ENCODE measurements around the gene ZDHHC14. TPM values are rescaled to one million over a fixed set of nuclear protein-coding genes. Genes with fewer than 3 reads are reported as not detected.

The ZDHHC14 gene
- total RNA-seq, 1 donor from 2014 or later = 9.3 TPM

DNA sequence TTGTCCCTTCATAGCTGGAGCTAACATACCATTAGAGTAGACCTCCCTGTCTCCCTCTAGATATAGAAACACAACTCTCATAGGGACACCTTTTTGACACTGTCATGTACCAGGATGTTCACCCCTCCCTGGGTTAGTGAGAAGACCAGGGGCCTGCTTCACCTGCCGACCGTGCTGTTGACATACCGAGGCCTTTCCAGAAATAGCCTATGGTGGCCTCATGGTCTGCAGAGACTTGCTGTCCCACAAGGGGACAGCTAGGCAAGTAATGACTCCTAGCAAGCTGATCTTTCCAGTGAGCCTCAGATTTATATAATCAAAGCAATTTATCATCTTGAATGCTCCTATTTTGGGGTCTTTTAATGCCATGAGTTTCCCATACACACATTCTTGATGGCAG, 15.0 kb downstream of the ZDHHC14 start:
- TF ChIP-seq, protein P1, sequence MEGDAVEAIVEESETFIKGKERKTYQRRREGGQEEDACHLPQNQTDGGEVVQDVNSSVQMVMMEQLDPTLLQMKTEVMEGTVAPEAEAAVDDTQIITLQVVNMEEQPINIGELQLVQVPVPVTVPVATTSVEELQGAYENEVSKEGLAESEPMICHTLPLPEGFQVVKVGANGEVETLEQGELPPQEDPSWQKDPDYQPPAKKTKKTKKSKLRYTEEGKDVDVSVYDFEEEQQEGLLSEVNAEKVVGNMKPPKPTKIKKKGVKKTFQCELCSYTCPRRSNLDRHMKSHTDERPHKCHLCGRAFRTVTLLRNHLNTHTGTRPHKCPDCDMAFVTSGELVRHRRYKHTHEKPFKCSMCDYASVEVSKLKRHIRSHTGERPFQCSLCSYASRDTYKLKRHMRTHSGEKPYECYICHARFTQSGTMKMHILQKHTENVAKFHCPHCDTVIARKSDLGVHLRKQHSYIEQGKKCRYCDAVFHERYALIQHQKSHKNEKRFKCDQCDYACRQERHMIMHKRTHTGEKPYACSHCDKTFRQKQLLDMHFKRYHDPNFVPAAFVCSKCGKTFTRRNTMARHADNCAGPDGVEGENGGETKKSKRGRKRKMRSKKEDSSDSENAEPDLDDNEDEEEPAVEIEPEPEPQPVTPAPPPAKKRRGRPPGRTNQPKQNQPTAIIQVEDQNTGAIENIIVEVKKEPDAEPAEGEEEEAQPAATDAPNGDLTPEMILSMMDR (IDR thresholded peaks at IDR 0.05) = no peak
- H3K4me1 ChIP-seq = peaks cover 5% of the 10 kb centered on the region
- no peaks in the 10 kb centered on the region for H3K27me3 ChIP-seq (ENCODE audit: low read depth)
- no peak overlapping the region for H3K27ac ChIP-seq
- DNase-seq (no peak), ATAC-seq (no peak)
- intact Hi-C loops (cut with DNase I) = no loop called here
- H3K36me3 ChIP-seq = no peaks in the 10 kb centered on the region
- H3K4me3 ChIP-seq = no peak overlapping the region
- H3K9me3 ChIP-seq = no peaks in the 10 kb centered on the region

DNA sequence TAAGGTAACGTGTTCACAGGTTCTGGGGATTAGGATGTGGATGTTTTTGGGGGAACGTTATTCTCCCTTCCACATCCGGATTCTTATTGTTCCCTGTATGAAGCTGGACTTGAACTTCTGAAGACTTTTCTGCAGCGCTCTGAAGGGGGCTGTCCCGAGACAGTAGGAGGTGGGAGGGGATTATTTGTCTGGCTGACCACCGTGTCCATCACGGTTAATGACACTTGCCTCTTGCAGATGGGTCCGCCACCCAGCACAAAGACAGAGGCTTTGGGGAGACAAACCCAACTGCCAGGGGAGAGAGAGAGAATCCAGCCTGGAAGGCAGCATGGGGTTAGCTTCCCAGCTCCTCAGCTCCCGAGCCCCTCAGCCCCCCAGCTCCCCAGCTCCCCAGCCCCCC, 16.7 kb downstream of the ZDHHC14 start:
- no peaks in the 10 kb centered on the region for H3K27me3 ChIP-seq (ENCODE audit: low read depth)
- intact Hi-C loops (cut with DNase I) = no loop called here
- no peak for ATAC-seq

DNA sequence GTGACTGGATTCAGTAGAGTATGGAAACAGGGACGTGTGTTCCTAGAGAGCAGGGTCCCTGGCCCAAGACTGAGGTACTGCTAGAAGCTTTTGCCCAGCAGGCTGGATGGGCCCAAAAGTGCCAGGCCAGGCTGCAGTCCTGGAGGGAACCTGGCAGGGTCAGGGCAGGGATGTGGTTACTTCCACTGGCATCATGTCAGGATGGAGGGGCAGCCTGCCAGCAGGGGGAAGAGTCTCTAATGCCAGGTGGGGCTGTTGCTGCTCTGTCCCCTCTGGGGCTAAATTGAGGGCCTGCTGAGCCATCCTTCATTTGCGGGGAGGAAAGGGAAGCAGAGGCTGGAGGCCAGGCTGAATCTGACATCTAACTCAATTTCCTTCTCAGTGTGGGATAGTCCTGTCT, 17.2 kb downstream of the ZDHHC14 start:
- intact Hi-C loops (cut with DNase I) = no loop called here

More for the DNA sequence above, 16.7 kb downstream of the ZDHHC14 start:
- no peak for DNase-seq
- TF ChIP-seq, protein P1 (IDR thresholded peaks at IDR 0.05) = no peak
- H3K9me3 ChIP-seq = no peaks in the 10 kb centered on the region
- H3K36me3 ChIP-seq = no peaks in the 10 kb centered on the region
- H3K4me1 ChIP-seq = peaks cover 5% of the 10 kb centered on the region
- H3K27ac ChIP-seq = no peak overlapping the region
- H3K4me3 ChIP-seq = no peak overlapping the region

DNA sequence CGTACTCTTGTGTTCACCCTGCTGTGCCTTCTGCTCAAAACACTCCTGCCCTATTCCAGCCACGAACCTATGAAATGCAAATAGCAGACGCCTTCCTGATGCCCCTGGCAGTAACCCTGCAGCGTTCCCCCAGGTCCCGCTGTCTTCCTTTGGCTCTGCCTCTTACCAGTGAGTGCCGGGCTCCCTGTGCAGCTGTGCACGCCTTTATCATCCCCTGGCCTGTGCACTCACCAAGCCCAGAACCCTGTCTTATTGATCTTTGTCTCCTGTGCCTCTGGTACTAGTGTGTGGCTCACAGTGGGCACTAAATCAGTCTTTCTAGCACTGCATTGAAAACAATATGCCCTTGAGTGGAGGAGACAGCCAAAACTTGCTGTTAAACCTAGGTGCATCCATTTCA, 19.7 kb downstream of the ZDHHC14 start:
- H3K4me3 ChIP-seq = no peak overlapping the region
- no peaks in the 10 kb centered on the region for H3K36me3 ChIP-seq
- intact Hi-C loops (cut with DNase I) = no loop called here
- no peak overlapping the region for H3K27ac ChIP-seq
- no peaks in the 10 kb centered on the region for H3K4me1 ChIP-seq
- no peaks in the 10 kb centered on the region for H3K27me3 ChIP-seq (ENCODE audit: low read depth)
- no peak for ATAC-seq
- no peak for DNase-seq
- TF ChIP-seq, protein P1 (IDR thresholded peaks at IDR 0.05) = no peak
- no peaks in the 10 kb centered on the region for H3K9me3 ChIP-seq

More for the DNA sequence above, 17.2 kb downstream of the ZDHHC14 start:
- Histone ChIP-seq H3K4me3 (no peak overlapping the region), H3K4me1 (peaks cover 5% of the 10 kb centered on the region), H3K9me3 (no peaks in the 10 kb centered on the region), H3K27ac (no peak overlapping the region), H3K27me3 (ENCODE audit: low read depth) (no peaks in the 10 kb centered on the region), H3K36me3 (no peaks in the 10 kb centered on the region)
- DNase-seq (no peak), ATAC-seq (no peak)
- TF ChIP-seq, protein P1 (IDR thresholded peaks at IDR 0.05) = no peak

DNA sequence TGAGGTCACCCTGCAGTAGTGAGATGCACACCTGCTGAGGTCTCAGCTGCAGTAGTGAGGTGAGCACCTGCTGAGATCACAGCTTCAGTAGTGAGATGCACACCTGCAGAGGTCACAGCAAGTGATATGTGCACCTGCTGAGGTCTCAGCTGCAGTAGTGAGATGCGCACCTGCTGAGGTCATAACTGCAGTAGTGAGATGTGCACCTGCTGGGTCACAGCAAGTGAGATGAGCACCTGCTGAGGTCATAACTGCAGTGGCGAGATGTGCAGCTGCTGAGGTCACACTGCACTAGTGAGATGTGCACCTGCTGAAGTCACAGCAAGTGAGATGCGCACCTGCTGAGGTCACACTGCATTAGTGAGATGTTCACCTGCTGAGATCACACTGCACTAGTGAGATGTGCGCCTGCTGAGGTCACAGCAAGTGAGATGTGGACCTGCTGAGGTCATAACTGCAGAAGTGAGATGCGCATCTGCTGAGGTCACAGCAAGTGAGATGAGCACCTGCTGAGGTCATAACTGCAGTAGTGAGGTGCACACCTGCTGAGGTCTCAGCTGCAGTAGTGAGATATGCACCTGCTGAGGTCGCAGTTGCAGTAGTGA, 20.8 kb downstream of the ZDHHC14 start:
- H3K27ac ChIP-seq = no peak overlapping the region

More for the DNA sequence above, 20.8 kb downstream of the ZDHHC14 start:
- Histone ChIP-seq H3K36me3 (no peaks in the 10 kb centered on the region), H3K4me3 (no peak overlapping the region), H3K4me1 (no peaks in the 10 kb centered on the region), H3K9me3 (no peaks in the 10 kb centered on the region), H3K27me3 (ENCODE audit: low read depth) (no peaks in the 10 kb centered on the region)
- TF ChIP-seq, protein P1 (IDR thresholded peaks at IDR 0.05) = no peak
- DNase-seq (no peak), ATAC-seq (no peak)
- intact Hi-C loops (cut with DNase I) = no loop called here
